22Rv1 (cell line): ENCODE results near the gene FOXRED1.

Experiments
- CTCF ChIP-seq: fragments of 450-650 bp; IDR thresholded peaks from 2 replicates; pipeline ENCODE4 v1.5.1; 2017; ENCODE audit warnings: mild to moderate bottlenecking
- ZFX ChIP-seq: fragments of 450-650 bp; IDR thresholded peaks from 2 replicates; pipeline ENCODE4 v1.6.1; 2017; ENCODE audit warnings: antibody characterized with exemption, borderline replicate concordance

GRCh38 chr11:126225295-126225665 lies 43.7 kb upstream of the FOXRED1 start:
- TF ChIP-seq CTCF (no peak), ZFX (no peak)
